ENCODE results near the gene ABCG8.

The ABCG8 gene

GRCh38 chr2:43841949-43842865 lies 3.4 kb downstream of the ABCG8 start:
- Histone ChIP-seq H3K27ac (ENCODE audit: insufficient read depth, low read length, poor library complexity, severe bottlenecking) (no peak overlapping the region), H3K27me3 (replicated peaks; ENCODE audit: control insufficient read depth, insufficient read depth, low read length, poor library complexity, severe bottlenecking) (no peaks in the 10 kb centered on the region), H3K9me3 (ENCODE audit: control insufficient read depth, low read length) (no peaks in the 10 kb centered on the region), H3K36me3 (ENCODE audit: control insufficient read depth, insufficient read depth, low read length) (no peaks in the 10 kb centered on the region), H3K4me1 (ENCODE audit: control insufficient read depth, insufficient read depth, low read length, poor library complexity, severe bottlenecking) (no peaks in the 10 kb centered on the region), H3K4me3 (ENCODE audit: insufficient read depth, low read depth, low read length, poor library complexity, severe bottlenecking) (no peak overlapping the region)
- DNase-seq, result no peak

DNA sequence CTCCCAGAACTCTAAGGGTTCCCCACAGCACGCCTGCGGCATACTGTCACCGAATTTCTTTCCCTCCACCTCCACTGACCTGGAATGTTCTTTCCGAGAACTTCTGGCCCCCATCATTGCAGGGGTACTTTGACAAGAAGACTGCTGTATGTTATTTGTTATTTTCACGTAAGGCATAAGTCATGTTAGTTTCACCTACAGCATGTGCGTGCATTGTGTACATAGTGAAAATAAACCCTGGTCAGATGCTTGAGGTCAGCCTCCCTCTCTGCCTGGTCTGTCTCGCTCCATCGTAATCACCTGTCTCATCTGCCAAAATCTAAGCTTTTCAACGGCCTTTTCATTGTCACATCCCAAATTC lies 4.1 kb downstream of the ABCG8 start:
- no peak for DNase-seq
- Histone ChIP-seq H3K4me1 (ENCODE audit: control insufficient read depth, insufficient read depth, low read length, poor library complexity, severe bottlenecking) (no peaks in the 10 kb centered on the region), H3K27ac (ENCODE audit: insufficient read depth, low read length, poor library complexity, severe bottlenecking) (no peak overlapping the region), H3K36me3 (ENCODE audit: control insufficient read depth, insufficient read depth, low read length) (no peaks in the 10 kb centered on the region), H3K4me3 (ENCODE audit: insufficient read depth, low read depth, low read length, poor library complexity, severe bottlenecking) (no peak overlapping the region), H3K9me3 (ENCODE audit: control insufficient read depth, low read length) (no peaks in the 10 kb centered on the region), H3K27me3 (replicated peaks; ENCODE audit: control insufficient read depth, insufficient read depth, low read length, poor library complexity, severe bottlenecking) (no peaks in the 10 kb centered on the region)

GRCh38 chr2:43845181-43845580 lies 6.4 kb downstream of the ABCG8 start:
- Histone ChIP-seq H3K4me1 (ENCODE audit: control insufficient read depth, insufficient read depth, low read length, poor library complexity, severe bottlenecking) (no peaks in the 10 kb centered on the region), H3K4me3 (ENCODE audit: insufficient read depth, low read depth, low read length, poor library complexity, severe bottlenecking) (no peak overlapping the region), H3K36me3 (ENCODE audit: control insufficient read depth, insufficient read depth, low read length) (no peaks in the 10 kb centered on the region), H3K27me3 (replicated peaks; ENCODE audit: control insufficient read depth, insufficient read depth, low read length, poor library complexity, severe bottlenecking) (no peaks in the 10 kb centered on the region), H3K9me3 (ENCODE audit: control insufficient read depth, low read length) (no peaks in the 10 kb centered on the region), H3K27ac (ENCODE audit: insufficient read depth, low read length, poor library complexity, severe bottlenecking) (no peak overlapping the region)
- DNase-seq, result no peak

DNA sequence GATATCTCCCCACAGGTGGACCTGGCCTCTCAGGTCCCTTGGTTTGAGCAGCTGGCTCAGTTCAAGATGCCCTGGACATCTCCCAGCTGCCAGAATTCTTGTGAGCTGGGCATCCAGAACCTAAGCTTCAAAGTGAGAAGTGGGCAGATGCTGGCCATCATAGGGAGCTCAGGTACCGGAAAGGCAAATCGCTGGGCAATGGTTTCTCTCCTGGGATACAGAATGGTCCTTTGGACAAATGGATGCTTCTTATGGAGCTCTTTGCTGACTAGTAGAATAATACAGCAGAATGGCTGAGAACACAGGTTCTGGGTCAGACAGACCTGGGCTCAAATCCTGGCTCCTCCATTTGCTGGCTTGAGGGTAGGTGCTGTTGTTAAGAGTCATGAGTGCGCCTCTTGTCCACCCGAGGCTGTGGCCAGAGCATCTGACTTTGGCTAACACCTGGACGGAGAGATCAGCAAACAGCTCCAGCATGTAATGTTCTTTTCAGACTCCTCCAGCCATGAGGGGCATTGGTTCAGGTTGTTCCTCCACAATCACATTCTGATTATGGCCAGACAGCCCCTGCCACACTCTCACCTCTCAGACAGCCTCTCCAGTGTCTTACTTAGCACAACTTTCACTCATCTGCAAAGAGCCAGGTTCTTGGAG lies 7.5 kb downstream of the ABCG8 start:
- H3K9me3 ChIP-seq (ENCODE audit: control insufficient read depth, low read length), result no peaks in the 10 kb centered on the region
- H3K4me3 ChIP-seq (ENCODE audit: insufficient read depth, low read depth, low read length, poor library complexity, severe bottlenecking), result no peak overlapping the region
- H3K27ac ChIP-seq (ENCODE audit: insufficient read depth, low read length, poor library complexity, severe bottlenecking), result no peak overlapping the region
- no peaks in the 10 kb centered on the region for H3K4me1 ChIP-seq (ENCODE audit: control insufficient read depth, insufficient read depth, low read length, poor library complexity, severe bottlenecking)
- no peaks in the 10 kb centered on the region for H3K36me3 ChIP-seq (ENCODE audit: control insufficient read depth, insufficient read depth, low read length)
- DNase-seq, result no peak
- no peaks in the 10 kb centered on the region for H3K27me3 ChIP-seq (replicated peaks; ENCODE audit: control insufficient read depth, insufficient read depth, low read length, poor library complexity, severe bottlenecking)

- no peak for DNase-seq
- Histone ChIP-seq H3K4me3 (ENCODE audit: insufficient read depth, low read depth, low read length, poor library complexity, severe bottlenecking) (no peak overlapping the region), H3K4me1 (ENCODE audit: control insufficient read depth, insufficient read depth, low read length, poor library complexity, severe bottlenecking) (no peaks in the 10 kb centered on the region), H3K36me3 (ENCODE audit: control insufficient read depth, insufficient read depth, low read length) (no peaks in the 10 kb centered on the region), H3K27me3 (replicated peaks; ENCODE audit: control insufficient read depth, insufficient read depth, low read length, poor library complexity, severe bottlenecking) (peaks cover 2% of the 10 kb centered on the region), H3K9me3 (ENCODE audit: control insufficient read depth, low read length) (no peaks in the 10 kb centered on the region), H3K27ac (ENCODE audit: insufficient read depth, low read length, poor library complexity, severe bottlenecking) (no peak overlapping the region)
Observed at GRCh38 chr2:43848214-43848613, 9.4 kb downstream of the ABCG8 start.

DNA sequence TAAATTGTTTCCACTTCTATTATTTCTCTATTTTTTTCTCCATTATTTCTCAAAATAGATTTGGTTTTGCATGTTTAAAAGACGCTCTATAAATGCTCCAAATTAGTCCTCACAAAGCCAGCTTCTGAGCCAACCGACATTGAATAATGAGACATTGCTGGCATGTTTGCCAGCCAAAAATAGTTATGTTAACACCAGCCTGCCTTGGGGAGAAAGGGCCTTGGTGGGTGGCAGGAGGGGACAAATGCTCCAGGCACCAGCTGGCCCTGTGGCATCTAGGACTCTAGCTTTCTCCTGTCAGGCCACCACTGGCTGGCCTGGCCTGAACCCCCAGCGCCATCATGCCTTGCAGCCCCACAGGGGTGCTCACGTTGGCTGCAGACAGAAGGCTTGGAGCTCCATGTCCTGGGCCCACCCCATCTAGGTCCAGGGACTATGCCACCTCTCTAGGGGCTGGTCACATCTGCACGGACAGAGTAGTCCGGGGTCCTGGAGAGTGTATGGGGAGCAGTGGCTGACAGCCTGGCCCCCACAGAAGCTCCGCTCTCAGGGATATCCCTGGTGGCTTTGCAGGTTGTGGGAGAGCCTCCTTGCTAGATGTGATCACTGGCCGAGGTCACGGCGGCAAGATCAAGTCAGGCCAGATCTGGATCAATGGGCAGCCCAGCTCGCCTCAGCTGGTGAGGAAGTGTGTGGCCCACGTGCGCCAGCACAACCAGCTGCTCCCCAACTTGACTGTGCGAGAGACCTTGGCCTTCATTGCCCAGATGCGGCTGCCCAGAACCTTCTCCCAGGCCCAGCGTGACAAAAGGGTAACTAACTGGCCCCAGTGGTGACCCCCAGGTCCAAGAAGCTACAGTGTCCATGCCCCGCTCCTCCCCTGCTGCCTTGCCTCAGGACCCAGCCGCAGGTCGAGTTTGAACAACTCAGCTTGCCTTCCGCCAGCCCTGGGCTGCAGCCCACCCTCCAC lies 12.5 kb downstream of the ABCG8 start:
- no peak for DNase-seq
- no peaks in the 10 kb centered on the region for H3K36me3 ChIP-seq (ENCODE audit: control insufficient read depth, insufficient read depth, low read length)

GRCh38 chr2:43852196-43852730 lies 13.5 kb downstream of the ABCG8 start:
- no peaks in the 10 kb centered on the region for H3K36me3 ChIP-seq (ENCODE audit: control insufficient read depth, insufficient read depth, low read length)
- peaks cover 4% of the 10 kb centered on the region for H3K27me3 ChIP-seq (replicated peaks; ENCODE audit: control insufficient read depth, insufficient read depth, low read length, poor library complexity, severe bottlenecking)
- no peaks in the 10 kb centered on the region for H3K9me3 ChIP-seq (ENCODE audit: control insufficient read depth, low read length)
- no peak for DNase-seq
- H3K4me1 ChIP-seq (ENCODE audit: control insufficient read depth, insufficient read depth, low read length, poor library complexity, severe bottlenecking), result no peaks in the 10 kb centered on the region
- H3K27ac ChIP-seq (ENCODE audit: insufficient read depth, low read length, poor library complexity, severe bottlenecking), result no peak overlapping the region
- H3K4me3 ChIP-seq (ENCODE audit: insufficient read depth, low read depth, low read length, poor library complexity, severe bottlenecking), result no peak overlapping the region

More for the DNA sequence above, 12.5 kb downstream of the ABCG8 start:
- peaks cover 4% of the 10 kb centered on the region for H3K27me3 ChIP-seq (replicated peaks; ENCODE audit: control insufficient read depth, insufficient read depth, low read length, poor library complexity, severe bottlenecking)
- H3K4me1 ChIP-seq (ENCODE audit: control insufficient read depth, insufficient read depth, low read length, poor library complexity, severe bottlenecking), result no peaks in the 10 kb centered on the region
- no peak overlapping the region for H3K27ac ChIP-seq (ENCODE audit: insufficient read depth, low read length, poor library complexity, severe bottlenecking)
- no peaks in the 10 kb centered on the region for H3K9me3 ChIP-seq (ENCODE audit: control insufficient read depth, low read length)
- no peak overlapping the region for H3K4me3 ChIP-seq (ENCODE audit: insufficient read depth, low read depth, low read length, poor library complexity, severe bottlenecking)

DNA sequence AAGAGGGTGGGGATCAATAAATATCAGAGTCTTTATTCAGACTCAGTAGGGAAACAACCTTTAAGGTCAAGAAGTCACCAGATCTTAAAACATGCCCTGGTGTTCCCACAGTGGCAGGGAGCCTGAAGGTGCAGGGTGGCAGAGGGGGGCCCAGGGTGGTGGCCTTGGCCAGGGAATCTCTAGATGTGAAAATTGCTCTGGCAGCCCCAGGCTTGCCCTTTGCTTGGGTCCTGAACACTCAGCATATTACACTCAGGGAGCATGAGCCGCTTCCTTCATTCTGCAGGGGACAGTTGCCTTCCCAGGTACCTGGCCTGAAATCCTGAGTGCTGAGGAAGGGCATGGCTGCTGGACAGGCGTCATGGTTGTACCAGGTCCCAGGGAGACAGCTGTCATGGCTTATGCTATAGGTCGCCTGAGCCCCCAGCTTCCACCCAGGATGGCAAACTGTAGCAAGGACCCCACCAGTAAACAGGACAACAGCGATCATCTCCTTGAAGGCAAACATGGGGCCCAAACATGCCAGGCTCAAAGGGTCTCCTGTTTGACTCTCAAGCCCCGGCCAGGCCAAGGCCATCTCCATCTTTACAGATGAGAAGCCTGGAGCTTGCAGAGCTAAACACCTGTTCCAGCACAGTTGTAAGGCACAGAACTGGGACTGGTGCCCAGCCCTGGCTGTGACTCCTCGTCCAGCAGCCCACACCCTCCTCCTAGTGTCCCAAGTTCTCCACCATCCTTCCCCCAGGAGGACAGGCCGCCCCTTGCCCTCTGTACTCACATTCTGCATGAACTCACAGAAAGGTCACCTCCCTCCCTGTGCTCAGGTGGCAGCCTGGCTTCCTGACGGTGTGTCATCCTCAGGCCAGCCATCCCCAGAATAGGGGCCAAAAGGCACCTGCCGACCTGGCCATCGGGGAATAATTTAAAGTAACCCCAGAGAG lies 14.6 kb downstream of the ABCG8 start:
- H3K4me3 ChIP-seq (ENCODE audit: insufficient read depth, low read depth, low read length, poor library complexity, severe bottlenecking), result no peak overlapping the region
- H3K27ac ChIP-seq (ENCODE audit: insufficient read depth, low read length, poor library complexity, severe bottlenecking), result no peak overlapping the region
- H3K4me1 ChIP-seq (ENCODE audit: control insufficient read depth, insufficient read depth, low read length, poor library complexity, severe bottlenecking), result no peaks in the 10 kb centered on the region
- H3K27me3 ChIP-seq (replicated peaks; ENCODE audit: control insufficient read depth, insufficient read depth, low read length, poor library complexity, severe bottlenecking), result peaks cover 4% of the 10 kb centered on the region
- no peak for DNase-seq
- no peaks in the 10 kb centered on the region for H3K36me3 ChIP-seq (ENCODE audit: control insufficient read depth, insufficient read depth, low read length)
- H3K9me3 ChIP-seq (ENCODE audit: control insufficient read depth, low read length), result no peaks in the 10 kb centered on the region

DNA sequence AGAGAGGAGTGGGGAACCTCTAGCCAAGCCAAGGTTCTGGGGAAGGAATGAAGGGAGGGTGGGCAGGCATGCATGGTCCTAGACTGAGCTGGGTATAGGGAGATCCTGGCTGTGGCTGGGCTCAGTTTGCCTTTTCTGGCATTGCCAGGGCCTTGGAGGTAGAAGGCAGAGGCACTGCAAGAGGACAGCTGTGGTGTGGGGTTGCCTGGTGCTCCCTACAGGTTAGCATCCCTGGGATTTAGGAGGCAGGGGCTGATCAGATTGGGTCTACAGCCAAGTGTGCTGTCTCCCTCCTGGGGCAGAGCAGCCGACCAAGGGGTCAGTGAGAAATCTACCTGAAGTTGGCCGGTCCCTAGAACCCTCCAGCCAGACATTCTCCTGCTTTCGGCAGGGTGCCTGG lies 15.9 kb downstream of the ABCG8 start:
- H3K4me3 ChIP-seq (ENCODE audit: insufficient read depth, low read depth, low read length, poor library complexity, severe bottlenecking), result no peak overlapping the region
- H3K9me3 ChIP-seq (ENCODE audit: control insufficient read depth, low read length), result no peaks in the 10 kb centered on the region
- no peaks in the 10 kb centered on the region for H3K36me3 ChIP-seq (ENCODE audit: control insufficient read depth, insufficient read depth, low read length)
- H3K27me3 ChIP-seq (replicated peaks; ENCODE audit: control insufficient read depth, insufficient read depth, low read length, poor library complexity, severe bottlenecking), result peaks cover 4% of the 10 kb centered on the region
- H3K4me1 ChIP-seq (ENCODE audit: control insufficient read depth, insufficient read depth, low read length, poor library complexity, severe bottlenecking), result no peaks in the 10 kb centered on the region
- H3K27ac ChIP-seq (ENCODE audit: insufficient read depth, low read length, poor library complexity, severe bottlenecking), result no peak overlapping the region
- DNase-seq, result no peak

Data from effector memory CD4-positive, alpha-beta T cell (primary cell).